ENCODE data around the gene POLR1C.
A peak's percentile ranks its signal among the peaks of the same experiment; 100 is the strongest.
"Not testable (repeated sequence)": the region's sequence is repeated elsewhere in the genome, so short reads cannot be mapped to it uniquely, and the experiment has no call there.

Gene POLR1C

GRCh38 chr6:43532201-43532600 is 15.3 kb downstream of the POLR1C start:
- no peak overlapping the region for H3K27ac ChIP-seq (ENCODE audit: extremely low read depth, low read depth, low read length)
- no peak overlapping the region for H3K4me3 ChIP-seq (ENCODE audit: low read depth, low read length)
- CTCF ChIA-PET = interaction anchor here (1.0 kb wide), 1 partner anchor 77 kb away, joined by 3 read pairs; no protein-coding TSS in a partner anchor
- H3K4me1 ChIP-seq (ENCODE audit: control insufficient read depth, insufficient read depth, low read length) = no peaks in the 10 kb centered on the region
- TF ChIP-seq OSR2 (tag by site-specific recombination; IDR thresholded peaks at IDR 0.05) (no peak), ZNF280D (tag by site-specific recombination; IDR thresholded peaks at IDR 0.05) (no peak), MYNN (tag by site-specific recombination; IDR thresholded peaks at IDR 0.05; ENCODE audit: borderline replicate concordance) (no peak), KLF16 (tag by site-specific recombination; IDR thresholded peaks at IDR 0.05) (no peak), ZNF560 (tag by site-specific recombination; IDR thresholded peaks at IDR 0.05; ENCODE audit: borderline replicate concordance) (no peak)
- peaks cover 68 to 76% of the 10 kb centered on the region in 2 experiments for H3K36me3 ChIP-seq (ENCODE audit: control insufficient read depth in 2 of 2, insufficient read depth in 1 of 2, low read length in 2 of 2)
- POLR2A ChIA-PET = interaction anchor here (0.8 to 1.9 kb wide), 4 partner anchors 8 to 97 kb away, joined by 3 to 8 read pairs (median 4); partner anchors contain the start of gene GTPBP2
- no peaks in the 10 kb centered on the region for H3K9me3 ChIP-seq (ENCODE audit: control insufficient read depth, insufficient read depth, low read depth, low read length)

- CTCF ChIA-PET; H3K4me1 ChIP-seq (ENCODE audit: control insufficient read depth, insufficient read depth, low read length); H3K9me3 ChIP-seq (ENCODE audit: control insufficient read depth, insufficient read depth, low read depth, low read length); H3K4me3 ChIP-seq (ENCODE audit: low read depth, low read length); H3K27ac ChIP-seq (ENCODE audit: extremely low read depth, low read depth, low read length): not testable (repeated sequence)
- POLR2A ChIA-PET = interaction anchor here (0.8 kb wide), 1 partner anchor 18 kb away, joined by 3 read pairs; no protein-coding TSS in a partner anchor
- H3K36me3 ChIP-seq (ENCODE audit: control insufficient read depth in 2 of 2, insufficient read depth in 1 of 2, low read length in 2 of 2) = peaks cover 66 to 69% of the 10 kb centered on the region in 2 experiments
These were observed 22.1 kb downstream of the POLR1C start for GRCh38 chr6:43538986-43539385.

DNA sequence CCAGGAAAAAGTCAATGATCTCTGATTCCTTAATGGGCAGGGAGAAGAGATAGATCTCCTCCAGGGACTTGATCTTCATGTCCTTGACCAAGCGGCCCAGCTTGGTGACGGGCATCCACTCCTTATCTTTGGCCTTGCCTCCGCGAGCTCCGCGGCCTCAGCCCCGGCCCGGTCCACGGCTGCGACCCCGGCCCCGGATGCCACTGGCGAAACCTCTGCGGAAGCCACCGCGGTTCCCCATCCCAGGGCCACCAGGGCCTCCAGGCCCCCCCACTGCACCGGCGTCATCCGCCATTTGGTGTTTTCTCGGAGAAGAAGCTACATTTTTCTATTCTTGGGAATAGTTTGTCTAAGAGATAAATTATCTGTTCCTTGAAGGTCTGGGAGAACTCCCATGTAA is 22.5 kb downstream of the POLR1C start:
- not testable (repeated sequence) for H3K27ac ChIP-seq (ENCODE audit: extremely low read depth, low read depth, low read length); H3K9me3 ChIP-seq (ENCODE audit: control insufficient read depth, insufficient read depth, low read depth, low read length); H3K4me1 ChIP-seq (ENCODE audit: control insufficient read depth, insufficient read depth, low read length); H3K4me3 ChIP-seq (ENCODE audit: low read depth, low read length)
- ChIA-PET POLR2A (interaction anchor here (0.7 kb wide), 1 partner anchor 15 kb away, joined by 6 read pairs; no protein-coding TSS in a partner anchor), CTCF (interaction anchor here (0.6 to 0.7 kb wide), 2 partner anchors 9 to 247 kb away, joined by 4 to 5 read pairs; no protein-coding TSS in a partner anchor)
- H3K36me3 ChIP-seq (ENCODE audit: control insufficient read depth in 2 of 2, insufficient read depth in 1 of 2, low read length in 2 of 2) = peaks cover 66 to 73% of the 10 kb centered on the region in 2 experiments

GRCh38 chr6:43540507-43540906 is 23.6 kb downstream of the POLR1C start:
- no peaks in the 10 kb centered on the region for H3K4me1 ChIP-seq (ENCODE audit: control insufficient read depth, insufficient read depth, low read length)
- no peak overlapping the region for H3K27ac ChIP-seq (ENCODE audit: extremely low read depth, low read depth, low read length)
- POLR2A ChIA-PET = no interaction called here
- TF ChIP-seq, protein P1, sequence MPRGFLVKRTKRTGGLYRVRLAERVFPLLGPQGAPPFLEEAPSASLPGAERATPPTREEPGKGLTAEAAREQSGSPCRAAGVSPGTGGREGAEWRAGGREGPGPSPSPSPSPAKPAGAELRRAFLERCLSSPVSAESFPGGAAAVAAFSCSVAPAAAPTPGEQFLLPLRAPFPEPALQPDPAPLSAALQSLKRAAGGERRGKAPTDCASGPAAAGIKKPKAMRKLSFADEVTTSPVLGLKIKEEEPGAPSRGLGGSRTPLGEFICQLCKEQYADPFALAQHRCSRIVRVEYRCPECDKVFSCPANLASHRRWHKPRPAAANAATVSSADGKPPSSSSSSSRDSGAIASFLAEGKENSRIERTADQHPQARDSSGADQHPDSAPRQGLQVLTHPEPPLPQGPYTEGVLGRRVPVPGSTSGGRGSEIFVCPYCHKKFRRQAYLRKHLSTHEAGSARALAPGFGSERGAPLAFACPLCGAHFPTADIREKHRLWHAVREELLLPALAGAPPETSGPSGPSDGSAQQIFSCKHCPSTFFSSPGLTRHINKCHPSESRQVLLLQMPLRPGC (tag by site-specific recombination; IDR thresholded peaks at IDR 0.05) = no peak
- peak; percentile 93 for TF ChIP-seq ZNF121 (tag by site-specific recombination; IDR thresholded peaks at IDR 0.05)
- TF ChIP-seq ZNF707 (tag by site-specific recombination; IDR thresholded peaks at IDR 0.05) = no peak
- no peak for TF ChIP-seq ZNF132 (tag by site-specific recombination; IDR thresholded peaks at IDR 0.05; ENCODE audit: borderline replicate concordance)
- no peak for TF ChIP-seq ZIC2 (tag by site-specific recombination; IDR thresholded peaks at IDR 0.05)
- H3K4me3 ChIP-seq (ENCODE audit: low read depth, low read length) = no peak overlapping the region
- H3K36me3 ChIP-seq (ENCODE audit: control insufficient read depth in 2 of 2, insufficient read depth in 1 of 2, low read length in 2 of 2) = peaks cover 73 to 80% of the 10 kb centered on the region in 2 experiments
- no peaks in the 10 kb centered on the region for H3K9me3 ChIP-seq (ENCODE audit: control insufficient read depth, insufficient read depth, low read depth, low read length)
- CTCF ChIA-PET = interaction anchor here (0.6 to 0.7 kb wide), 3 partner anchors 52 to 142 kb away, joined by 3 to 5 read pairs (median 3); no protein-coding TSS in a partner anchor
